ENCODE results near the gene PKDCC. TPM values are rescaled to one million over a fixed set of nuclear protein-coding genes. Genes with fewer than 3 reads are reported as not detected.

Gene PKDCC
- total RNA-seq, 3 donors from 2014 or later = 0.19 TPM; not detected in 2

- ATAC-seq (no peak), DNase-seq (no peak)
- no peaks in the 10 kb centered on the region for H3K27me3 Mint-ChIP-seq (ENCODE audit: low read depth)
- no peaks in the 10 kb centered on the region for H3K9me3 Mint-ChIP-seq
- H3K4me3 Mint-ChIP-seq = no peak overlapping the region
- H3K4me1 Mint-ChIP-seq (ENCODE audit: low read depth) = peaks cover 8% of the 10 kb centered on the region
- no peaks in the 10 kb centered on the region for H3K36me3 Mint-ChIP-seq (ENCODE audit: insufficient read depth)
Observed at GRCh38 chr2:42091671-42092070, 43.9 kb downstream of the PKDCC start.

- no peaks in the 10 kb centered on the region for H3K36me3 Mint-ChIP-seq (ENCODE audit: insufficient read depth)
- no peaks in the 10 kb centered on the region for H3K9me3 Mint-ChIP-seq
- H3K4me1 Mint-ChIP-seq (ENCODE audit: low read depth) = peaks cover 13% of the 10 kb centered on the region
- no peak overlapping the region for H3K4me3 Mint-ChIP-seq
- ATAC-seq (no peak), DNase-seq (no peak)
- no peaks in the 10 kb centered on the region for H3K27me3 Mint-ChIP-seq (ENCODE audit: low read depth)
Observed at GRCh38 chr2:42092084-42092996, 44.5 kb downstream of the PKDCC start.

GRCh38 chr2:42094114-42094513 lies 46.3 kb downstream of the PKDCC start:
- Mint-ChIP-seq H3K27me3 (ENCODE audit: low read depth) (no peaks in the 10 kb centered on the region), H3K4me3 (no peak overlapping the region), H3K36me3 (ENCODE audit: insufficient read depth) (no peaks in the 10 kb centered on the region), H3K4me1 (ENCODE audit: low read depth) (peaks cover 29% of the 10 kb centered on the region), H3K9me3 (no peaks in the 10 kb centered on the region)
- DNase-seq = no peak
- no peak for ATAC-seq

- Mint-ChIP-seq H3K4me3 (no peak overlapping the region), H3K9me3 (peaks cover 7% of the 10 kb centered on the region), H3K27me3 (ENCODE audit: low read depth) (no peaks in the 10 kb centered on the region), H3K36me3 (ENCODE audit: insufficient read depth) (no peaks in the 10 kb centered on the region), H3K4me1 (ENCODE audit: low read depth) (peaks cover 47% of the 10 kb centered on the region)
- DNase-seq (peak; percentile 75), ATAC-seq (peak; percentile 56 to 59)
Observed at GRCh38 chr2:42095923-42096408, 48.1 kb downstream of the PKDCC start.

GRCh38 chr2:42096869-42097591 lies 49.2 kb downstream of the PKDCC start:
- DNase-seq (no peak), ATAC-seq (no peak)
- Mint-ChIP-seq H3K36me3 (ENCODE audit: insufficient read depth) (no peaks in the 10 kb centered on the region), H3K4me1 (ENCODE audit: low read depth) (peaks cover 52% of the 10 kb centered on the region), H3K9me3 (peaks cover 7% of the 10 kb centered on the region), H3K27me3 (ENCODE audit: low read depth) (no peaks in the 10 kb centered on the region), H3K4me3 (no peak overlapping the region)

- peak overlapping the region; percentile 35 for H3K4me3 Mint-ChIP-seq
- H3K9me3 Mint-ChIP-seq = peaks cover 7% of the 10 kb centered on the region
- no peaks in the 10 kb centered on the region for H3K36me3 Mint-ChIP-seq (ENCODE audit: insufficient read depth)
- ATAC-seq (no peak), DNase-seq (no peak)
- H3K27me3 Mint-ChIP-seq (ENCODE audit: low read depth) = no peaks in the 10 kb centered on the region
- peaks cover 55% of the 10 kb centered on the region for H3K4me1 Mint-ChIP-seq (ENCODE audit: low read depth)
Observed at GRCh38 chr2:42098571-42099437, 51.0 kb downstream of the PKDCC start.

- no peaks in the 10 kb centered on the region for H3K27me3 Mint-ChIP-seq (ENCODE audit: low read depth)
- peaks cover 7% of the 10 kb centered on the region for H3K9me3 Mint-ChIP-seq
- H3K4me3 Mint-ChIP-seq = peak overlapping the region; percentile 35
- DNase-seq (no peak), ATAC-seq (no peak)
- H3K36me3 Mint-ChIP-seq (ENCODE audit: insufficient read depth) = no peaks in the 10 kb centered on the region
- peaks cover 55% of the 10 kb centered on the region for H3K4me1 Mint-ChIP-seq (ENCODE audit: low read depth)
Observed at GRCh38 chr2:42099438-42100173, 51.8 kb downstream of the PKDCC start.

- Mint-ChIP-seq H3K9me3 (peaks cover 7% of the 10 kb centered on the region), H3K36me3 (ENCODE audit: insufficient read depth) (no peaks in the 10 kb centered on the region), H3K4me3 (peak overlapping the region; percentile 29), H3K27me3 (ENCODE audit: low read depth) (no peaks in the 10 kb centered on the region), H3K4me1 (ENCODE audit: low read depth) (peaks cover 55% of the 10 kb centered on the region)
- ATAC-seq (no peak), DNase-seq (no peak)
Observed at GRCh38 chr2:42100683-42101205, 52.9 kb downstream of the PKDCC start.

- Mint-ChIP-seq H3K9me3 (peaks cover 7% of the 10 kb centered on the region), H3K27me3 (ENCODE audit: low read depth) (no peaks in the 10 kb centered on the region), H3K36me3 (ENCODE audit: insufficient read depth) (no peaks in the 10 kb centered on the region), H3K4me1 (ENCODE audit: low read depth) (peaks cover 49% of the 10 kb centered on the region), H3K4me3 (peak overlapping the region; percentile 82)
- DNase-seq = peak; percentile 51
- ATAC-seq = peak; percentile 18 to 20
Observed at GRCh38 chr2:42101206-42102023, 53.6 kb downstream of the PKDCC start.

- DNase-seq (peak; percentile 94), ATAC-seq (peak; percentile 68 to 70)
- H3K9me3 Mint-ChIP-seq = peaks cover 7% of the 10 kb centered on the region
- no peaks in the 10 kb centered on the region for H3K36me3 Mint-ChIP-seq (ENCODE audit: insufficient read depth)
- H3K27me3 Mint-ChIP-seq (ENCODE audit: low read depth) = no peaks in the 10 kb centered on the region
- H3K4me3 Mint-ChIP-seq = peak overlapping the region; percentile 82
- peaks cover 45% of the 10 kb centered on the region for H3K4me1 Mint-ChIP-seq (ENCODE audit: low read depth)
Observed at GRCh38 chr2:42102024-42102590, 54.3 kb downstream of the PKDCC start.

- Mint-ChIP-seq H3K36me3 (ENCODE audit: insufficient read depth) (no peaks in the 10 kb centered on the region), H3K27me3 (ENCODE audit: low read depth) (no peaks in the 10 kb centered on the region), H3K4me3 (peak overlapping the region; percentile 82), H3K9me3 (peaks cover 7% of the 10 kb centered on the region), H3K4me1 (ENCODE audit: low read depth) (peaks cover 39% of the 10 kb centered on the region)
- DNase-seq = no peak
- peak; percentile 1 to 7 for ATAC-seq
Observed at GRCh38 chr2:42102591-42103450, 55.0 kb downstream of the PKDCC start.

GRCh38 chr2:42103829-42104228 lies 56.0 kb downstream of the PKDCC start:
- Mint-ChIP-seq H3K27me3 (ENCODE audit: low read depth) (no peaks in the 10 kb centered on the region), H3K9me3 (peaks cover 7% of the 10 kb centered on the region), H3K36me3 (ENCODE audit: insufficient read depth) (no peaks in the 10 kb centered on the region), H3K4me1 (ENCODE audit: low read depth) (peaks cover 30% of the 10 kb centered on the region), H3K4me3 (peak overlapping the region; percentile 23)
- ATAC-seq (no peak), DNase-seq (no peak)

Measured in activated T-cell treated with anti-CD3 and anti-CD28 coated beads, Interleukin-2, amount 50 U/mL, for 4 hours (primary cell).